Liver (tissue), 9 donors: ENCODE data around the gene ARHGAP4. TPM values are rescaled to one million over a fixed set of nuclear protein-coding genes. Genes with fewer than 3 reads are reported as not detected.

Experiments
- DNase-seq: peaks from one replicate; pipeline ENCODE4 v3.0.0-alpha.2; 2017; ENCODE audit warnings: low spot score
- H3K27ac ChIP-seq, 2 donors: one replicate each; pipeline ENCODE4 v1.7.0; 2013; ENCODE audit warnings: inconsistent platforms in 2 of 2, low read length in 2 of 2, control low read depth in 1 of 2, low read depth in 1 of 2, mild to moderate bottlenecking in 1 of 2
- H3K27me3 ChIP-seq, 4 donors: one replicate each; pipeline versions ENCODE4 v1.6.1 to v1.7.0; 2013; ENCODE audit warnings: low read length in 3 of 4, inconsistent platforms in 1 of 4, mild to moderate bottlenecking in 1 of 4, moderate library complexity in 1 of 4; ENCODE audit not compliant: control insufficient read depth in 4 of 4, insufficient read depth in 4 of 4
- H3K36me3 ChIP-seq, 4 donors: one replicate each; pipeline versions ENCODE4 v1.6.1 to v1.7.0; 2013; ENCODE audit warnings: low read length in 3 of 4, mild to moderate bottlenecking in 3 of 4, low read depth in 1 of 4, moderate library complexity in 1 of 4; ENCODE audit not compliant: control insufficient read depth in 4 of 4, insufficient read depth in 3 of 4
- H3K4me1 ChIP-seq, 4 donors: one replicate each; pipeline versions ENCODE4 v1.6.1 to v1.7.0; 2013; ENCODE audit warnings: low read length in 3 of 4, mild to moderate bottlenecking in 3 of 4, moderate library complexity in 1 of 4; ENCODE audit not compliant: control insufficient read depth in 4 of 4, insufficient read depth in 4 of 4
- H3K4me3 ChIP-seq, 3 donors: one replicate each; pipeline versions ENCODE4 v1.6.1 to v1.7.0; 2013; ENCODE audit warnings: low read length in 3 of 3, control low read depth in 1 of 3, low read depth in 1 of 3, mild to moderate bottlenecking in 1 of 3
- H3K9ac ChIP-seq, 2 donors: one replicate each; pipeline ENCODE4 v1.7.0; 2013; ENCODE audit warnings: low read length in 2 of 2, mild to moderate bottlenecking in 2 of 2, moderate library complexity in 2 of 2, control low read depth in 1 of 2, low read depth in 1 of 2
- H3K9me3 ChIP-seq, 4 donors: one replicate each; pipeline versions ENCODE4 v1.6.1 to v1.7.0; 2013; ENCODE audit warnings: low read length in 3 of 4; ENCODE audit not compliant: control insufficient read depth in 4 of 4
- ATF3 ChIP-seq: IDR thresholded peaks from 2 replicates; pipeline ENCODE4 v1.6.1; 2016; ENCODE audit warnings: antibody characterized with exemption
- CTCF ChIP-seq: fragments of 150-350 bp; IDR thresholded peaks from 2 replicates; pipeline ENCODE4 v1.5.1; 2017; ENCODE audit warnings: improper control_type of control experiment, low read depth, low read length; ENCODE audit not compliant: missing input control
- EGR1 ChIP-seq, 2 donors: IDR thresholded peaks; 2 replicates each; pipeline ENCODE4 v1.6.1; 2016 to 2018; ENCODE audit warnings: antibody characterized with exemption in 2 of 2, low read depth in 2 of 2
- FOXA1 ChIP-seq: IDR thresholded peaks from 2 replicates; pipeline ENCODE4 v1.6.1; 2016; ENCODE audit warnings: antibody characterized with exemption
- FOXA2 ChIP-seq: IDR thresholded peaks from 2 replicates; pipeline ENCODE4 v1.6.1; 2016; ENCODE audit warnings: antibody characterized with exemption
- HNF4A ChIP-seq, 2 donors: conservative IDR thresholded peaks; 2 replicates each; pipeline ENCODE4 v1.6.1; 2016; ENCODE audit warnings: antibody characterized with exemption in 2 of 2, mild to moderate bottlenecking in 2 of 2
- HNF4G ChIP-seq: IDR thresholded peaks from 2 replicates; pipeline ENCODE4 v1.6.1; 2016; ENCODE audit warnings: antibody characterized with exemption
- JUND ChIP-seq, 2 donors: IDR thresholded peaks; 2 replicates each; pipeline ENCODE4 v1.6.1; 2016; ENCODE audit warnings: antibody characterized with exemption in 2 of 2
- MAX ChIP-seq: IDR thresholded peaks from 2 replicates; pipeline ENCODE4 v1.6.1; 2016; ENCODE audit warnings: antibody characterized with exemption
- NR2F2 ChIP-seq: IDR thresholded peaks from 2 replicates; pipeline ENCODE4 v1.6.1; 2016; ENCODE audit warnings: antibody characterized with exemption
- RAD21 ChIP-seq, 2 donors: IDR thresholded peaks; 2 replicates each; pipeline ENCODE4 v1.6.1; 2016; ENCODE audit warnings: antibody characterized with exemption in 2 of 2, mild to moderate bottlenecking in 2 of 2
- REST ChIP-seq: IDR thresholded peaks from 2 replicates; pipeline ENCODE4 v1.6.1; 2016; ENCODE audit warnings: antibody characterized with exemption, mild to moderate bottlenecking
- RXRA ChIP-seq, 2 donors: IDR thresholded peaks; 2 replicates each; pipeline ENCODE4 v1.6.1; 2017 to 2018; ENCODE audit warnings: antibody characterized with exemption in 2 of 2, mild to moderate bottlenecking in 1 of 2
- SP1 ChIP-seq: IDR thresholded peaks from 2 replicates; pipeline ENCODE4 v1.6.1; 2018; ENCODE audit warnings: antibody characterized with exemption, mild to moderate bottlenecking
- TAF1 ChIP-seq: conservative IDR thresholded peaks from 2 replicates; pipeline ENCODE4 v1.6.1; 2016; ENCODE audit warnings: antibody characterized with exemption, mild to moderate bottlenecking
- YY1 ChIP-seq: IDR thresholded peaks from 2 replicates; pipeline ENCODE4 v1.6.1; 2016; ENCODE audit warnings: antibody characterized with exemption, mild to moderate bottlenecking
- ZBTB33 ChIP-seq: IDR thresholded peaks from 2 replicates; pipeline ENCODE4 v1.6.1; 2016; ENCODE audit warnings: antibody characterized with exemption
- WGBS: extraction: QIAGEN DNeasy Blood & Tissue Kit; methylation state at CpG from one replicate; pipeline ENCODE4 v1.1.7; 2013; 5-methylcytosine and 5-hydroxymethylcytosine counted together
- polyA plus RNA-seq, 2 donors: library from polyadenylated mRNA; stranded (reverse) in 1 of 2; unstranded in 1 of 2; fragments of 200-250 nt in 1 of 2; fragments of >200 nt in 1 of 2; fragmentation: Nextera tagmentation in 1 of 2; extraction: Ambion mirVana in 1 of 2; gene quantifications; one replicate each; pipeline versions ENCODE4 v1.2.1 to v1.2.3, GENCODE V29; 2013 to 2015
- total RNA-seq, 2 donors: library from RNA; depleted of rRNA; stranded (reverse); fragments of >200 nt; gene quantifications; one replicate each; pipeline ENCODE4 v1.2.3, GENCODE V29; 2014
- donor health status: healthy.
- donor health status: healthy.
- donor health status: healthy.
- donor health status: healthy.
- donor health status: healthy.

Gene ARHGAP4
- total and polyA plus RNA-seq, 4 donors: 3.3 to 28.1 (median 10.2) TPM

- H3K9ac ChIP-seq: no peak overlapping the region
- peaks cover 28 to 95% (median 36%) of the 10 kb centered on the region in 4 donors for H3K36me3 ChIP-seq
- DNase-seq: no peak
- no peak for TF ChIP-seq JUND (IDR thresholded peaks at IDR 0.05)
- TF ChIP-seq SP1: no peak
- 96% methylated on average over 43 of the region's 44 CpGs for WGBS
- H3K9me3 ChIP-seq: no peaks in the 10 kb centered on the region
- no peak overlapping the region for H3K27ac ChIP-seq
- H3K4me3 ChIP-seq: no peak overlapping the region
- no peaks in the 10 kb centered on the region for H3K27me3 ChIP-seq
- H3K4me1 ChIP-seq: peaks cover 0 to 4% (median 0%) of the 10 kb centered on the region in 4 donors
Measured at GRCh38 chrX:153954558-153955227, 28.6 kb upstream of the ARHGAP4 start.

- H3K4me3 ChIP-seq: no peak overlapping the region
- WGBS: 88% methylated on average over 33 of the region's 33 CpGs
- H3K27me3 ChIP-seq: no peaks in the 10 kb centered on the region
- no peak overlapping the region for H3K27ac ChIP-seq
- no peak for DNase-seq
- TF ChIP-seq ATF3 (no peak), REST (no peak), HNF4G (no peak), MAX (no peak), SP1 (no peak), ZBTB33 (no peak), YY1 (no peak), NR2F2 (no peak), FOXA1 (no peak), TAF1 (no peak), HNF4A (conservative IDR thresholded peaks at IDR 0.05) (no peak), EGR1 (IDR thresholded peaks at IDR 0.05; ENCODE audit: low read depth in 2 of 2) (no peak), RAD21 (IDR thresholded peaks at IDR 0.05) (no peak), RXRA (IDR thresholded peaks at IDR 0.05) (no peak), FOXA2 (no peak), CTCF (no peak)
- H3K9me3 ChIP-seq: no peaks in the 10 kb centered on the region
- H3K36me3 ChIP-seq: peaks cover 23 to 92% (median 35%) of the 10 kb centered on the region in 4 donors
- no peak overlapping the region for H3K9ac ChIP-seq
- H3K4me1 ChIP-seq: peaks cover 0 to 5% (median 0%) of the 10 kb centered on the region in 4 donors
Measured at GRCh38 chrX:153953892-153954557, 28.0 kb upstream of the ARHGAP4 start.
